GM18517 (cell line): ENCODE data around the gene CCR4.
"Not testable (repeated sequence)": the region's sequence is repeated elsewhere in the genome, so short reads cannot be mapped to it uniquely, and the experiment has no call there.

Experiments
- ATAC-seq: cut with Tn5 transposase; IDR thresholded peaks from one replicate; pipeline ENCODE4 v1.9.1; 2021; ENCODE audit warnings: mild to moderate bottlenecking, moderate library complexity; ENCODE audit not compliant: unreplicated experiment

CCR4 gene

GRCh38 chr3:32950516-32950915, 928 bp upstream of the CCR4 start:
- no peak for ATAC-seq

GRCh38 chr3:32952369-32953077, 1.1 kb downstream of the CCR4 start:
- ATAC-seq: no peak

- no peak for ATAC-seq
Observed at GRCh38 chr3:32954506-32954905, 3.1 kb downstream of the CCR4 start.

GRCh38 chr3:32956750-32957570, 5.5 kb downstream of the CCR4 start:
- no peak for ATAC-seq

GRCh38 chr3:32958509-32958908, 7.1 kb downstream of the CCR4 start:
- no peak for ATAC-seq

- no peak for ATAC-seq
Observed at GRCh38 chr3:32959371-32959770, 7.9 kb downstream of the CCR4 start.

- ATAC-seq: no peak
Observed at GRCh38 chr3:32960404-32961170, 9.1 kb downstream of the CCR4 start.

GRCh38 chr3:32961189-32961715, 9.8 kb downstream of the CCR4 start:
- no peak for ATAC-seq

- no peak for ATAC-seq
Observed at GRCh38 chr3:32963871-32964270, 12.4 kb downstream of the CCR4 start.

GRCh38 chr3:32964781-32965180, 13.3 kb downstream of the CCR4 start:
- not testable (repeated sequence) for ATAC-seq

- not testable (repeated sequence) for ATAC-seq
Observed at GRCh38 chr3:32965617-32966213, 14.3 kb downstream of the CCR4 start.

- ATAC-seq: not testable (repeated sequence)
Observed at GRCh38 chr3:32966627-32967026, 15.2 kb downstream of the CCR4 start.

GRCh38 chr3:32968166-32968919, 16.9 kb downstream of the CCR4 start:
- ATAC-seq: no peak

GRCh38 chr3:32968920-32969389, 17.5 kb downstream of the CCR4 start:
- no peak for ATAC-seq

- no peak for ATAC-seq
Observed at GRCh38 chr3:32969656-32970055, 18.2 kb downstream of the CCR4 start.

GRCh38 chr3:32971291-32971690, 19.8 kb downstream of the CCR4 start:
- not testable (repeated sequence) for ATAC-seq

- ATAC-seq: no peak
Observed at GRCh38 chr3:32972482-32973146, 21.2 kb downstream of the CCR4 start.

GRCh38 chr3:32973982-32974381, 22.5 kb downstream of the CCR4 start:
- ATAC-seq: peak; percentile 67

GRCh38 chr3:32975891-32976595, 24.6 kb downstream of the CCR4 start:
- ATAC-seq: no peak
